Stimulated activated CD4-positive, alpha-beta T cell treated with anti-CD3 and anti-CD28 coated beads, Interleukin-15, amount 100 ng/mL, for 48 hours (primary cell): ENCODE results near the gene FOXJ1.

Experiments used
- DNase-seq, 2 donors: peaks; one replicate each; pipeline ENCODE4 v3.0.0-alpha.2; 2020; ENCODE audit warnings: low read depth in 2 of 2

Gene FOXJ1

DNA sequence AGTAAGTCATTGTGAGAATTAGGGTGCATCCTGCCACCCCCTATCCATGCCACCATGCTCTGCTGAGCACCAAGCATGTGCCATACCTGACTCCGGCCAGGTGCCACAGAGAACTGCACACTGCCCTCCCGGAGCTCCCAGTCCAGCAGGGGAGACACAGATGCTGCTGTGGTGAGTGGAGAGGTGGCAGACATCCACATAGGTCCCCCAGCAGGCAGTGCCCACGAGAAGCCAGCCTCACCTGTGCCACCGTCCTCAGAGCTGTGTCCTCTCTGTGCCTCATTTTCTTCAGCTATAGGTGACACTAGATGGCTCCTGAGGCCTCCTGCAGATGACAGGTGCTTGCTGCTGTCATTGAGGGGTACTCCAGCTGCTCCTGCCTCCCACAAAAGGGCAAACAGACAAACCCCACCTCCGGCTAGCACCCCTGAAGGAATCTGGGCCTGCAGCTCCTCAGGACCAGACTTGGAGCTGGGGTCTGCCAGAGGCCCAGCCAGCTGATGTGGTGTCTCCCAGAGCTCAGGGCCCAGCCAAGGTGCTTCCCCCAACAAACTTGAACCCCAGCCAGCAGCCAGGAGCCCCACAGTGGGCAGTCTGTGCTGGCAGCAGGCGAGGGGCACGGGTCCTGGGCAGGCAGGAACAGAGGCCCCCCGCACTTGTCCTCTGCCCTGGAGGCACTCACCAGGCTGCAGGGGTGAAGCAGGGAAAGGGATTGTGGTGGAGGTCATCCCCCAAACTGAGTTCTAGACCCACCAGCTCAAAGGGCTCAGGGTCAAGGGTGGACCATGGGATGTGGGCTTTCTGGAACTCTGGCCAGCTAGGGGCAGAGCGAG, 17.1 kb downstream of the FOXJ1 start:
- DNase-seq = no peak

DNA sequence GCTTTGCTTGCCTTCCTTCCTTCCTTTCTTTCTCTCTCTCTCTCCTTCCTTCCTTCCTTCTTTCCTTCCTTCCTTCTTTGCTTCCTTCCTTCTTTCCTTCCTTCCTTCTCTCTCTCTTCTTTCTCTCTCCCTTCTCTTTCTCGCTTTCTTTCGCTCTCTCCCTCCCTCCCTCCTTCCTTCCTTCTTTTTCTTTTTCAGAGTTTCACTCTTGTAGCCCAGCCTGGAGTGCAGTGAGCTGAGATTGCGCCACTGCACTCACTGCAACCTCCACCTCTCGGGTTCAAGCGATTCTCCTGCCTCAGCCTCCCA, 17.9 kb downstream of the FOXJ1 start:
- no peak for DNase-seq

DNA sequence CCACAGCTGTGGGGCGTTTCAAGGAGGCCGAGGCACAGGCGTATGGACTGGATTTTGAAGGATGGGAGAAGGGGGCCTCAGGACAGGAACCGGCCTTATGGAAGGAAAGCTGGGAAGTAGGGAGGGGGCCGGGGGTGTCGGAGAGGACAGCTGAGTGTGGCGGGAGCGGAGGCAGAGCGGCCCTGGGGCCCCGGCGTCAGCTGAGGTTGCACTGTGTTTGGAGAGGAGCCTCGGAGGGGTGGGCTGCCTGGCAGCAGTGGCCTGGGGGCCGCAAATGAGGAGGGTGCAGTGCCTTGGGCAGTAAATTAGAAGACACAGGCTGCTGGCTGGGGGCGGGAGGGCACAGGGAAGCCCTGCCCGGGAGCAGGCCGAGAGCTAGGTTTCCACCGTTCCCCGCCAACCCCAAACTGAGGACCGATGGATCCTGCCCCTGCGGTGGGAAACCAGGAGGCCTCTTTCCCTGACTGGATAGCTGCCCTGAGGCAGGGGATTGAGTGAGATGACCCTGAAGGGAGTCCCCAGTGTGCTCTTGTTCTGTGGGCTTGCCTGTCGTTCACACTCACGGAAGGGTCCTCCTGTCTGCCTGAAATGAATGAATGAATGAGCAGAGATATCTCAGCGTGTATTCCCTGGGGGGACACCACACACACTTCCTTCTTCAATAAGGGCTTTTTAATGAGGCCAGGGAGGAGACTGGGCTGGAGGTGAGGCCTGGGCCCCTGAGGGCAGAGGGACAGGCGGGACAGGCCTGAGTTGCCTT, 18.4 kb downstream of the FOXJ1 start:
- DNase-seq = no peak

DNA sequence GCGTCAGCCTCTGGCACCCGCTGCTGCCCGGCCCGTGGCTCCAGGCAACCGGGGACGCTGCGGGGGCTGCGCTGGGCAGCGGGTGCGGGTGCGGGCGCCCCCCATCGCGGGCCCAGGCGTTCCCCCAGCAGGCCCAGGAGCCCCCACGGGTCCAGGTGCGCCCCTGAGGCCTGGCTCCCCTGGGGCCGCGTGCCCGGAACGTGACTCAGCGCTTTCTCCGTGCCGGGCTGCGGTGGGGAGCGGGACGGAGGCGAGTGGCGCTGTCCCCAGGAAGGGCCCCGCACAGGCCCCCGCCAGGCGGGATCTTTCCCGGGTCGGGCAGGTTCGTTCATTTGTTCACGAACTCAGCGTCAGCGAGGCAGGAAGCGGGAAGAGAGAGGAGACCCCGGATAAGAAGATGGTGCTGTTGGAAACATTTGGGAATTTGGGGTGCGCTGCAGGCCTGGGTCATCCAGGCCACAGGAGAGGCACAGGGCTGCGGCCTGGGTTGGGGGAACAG, 19.1 kb downstream of the FOXJ1 start:
- no peak for DNase-seq

DNA sequence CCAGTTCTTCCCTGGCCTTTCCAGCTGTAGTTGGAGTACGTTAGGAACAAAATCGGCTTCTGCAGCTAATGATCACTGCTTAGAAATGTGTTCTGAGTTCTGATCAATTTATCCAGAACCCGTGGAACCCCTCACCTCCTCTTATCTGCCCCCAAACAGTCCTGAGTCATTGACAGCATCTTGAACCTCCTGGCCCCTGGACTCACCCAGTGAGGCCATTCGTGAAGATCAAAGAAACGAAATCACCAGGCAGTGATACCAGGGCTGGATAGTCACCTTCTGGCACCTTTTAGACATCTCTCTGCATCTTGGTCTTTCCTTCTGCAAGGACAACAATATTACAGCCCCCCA, 20.4 kb downstream of the FOXJ1 start:
- DNase-seq = no peak

DNA sequence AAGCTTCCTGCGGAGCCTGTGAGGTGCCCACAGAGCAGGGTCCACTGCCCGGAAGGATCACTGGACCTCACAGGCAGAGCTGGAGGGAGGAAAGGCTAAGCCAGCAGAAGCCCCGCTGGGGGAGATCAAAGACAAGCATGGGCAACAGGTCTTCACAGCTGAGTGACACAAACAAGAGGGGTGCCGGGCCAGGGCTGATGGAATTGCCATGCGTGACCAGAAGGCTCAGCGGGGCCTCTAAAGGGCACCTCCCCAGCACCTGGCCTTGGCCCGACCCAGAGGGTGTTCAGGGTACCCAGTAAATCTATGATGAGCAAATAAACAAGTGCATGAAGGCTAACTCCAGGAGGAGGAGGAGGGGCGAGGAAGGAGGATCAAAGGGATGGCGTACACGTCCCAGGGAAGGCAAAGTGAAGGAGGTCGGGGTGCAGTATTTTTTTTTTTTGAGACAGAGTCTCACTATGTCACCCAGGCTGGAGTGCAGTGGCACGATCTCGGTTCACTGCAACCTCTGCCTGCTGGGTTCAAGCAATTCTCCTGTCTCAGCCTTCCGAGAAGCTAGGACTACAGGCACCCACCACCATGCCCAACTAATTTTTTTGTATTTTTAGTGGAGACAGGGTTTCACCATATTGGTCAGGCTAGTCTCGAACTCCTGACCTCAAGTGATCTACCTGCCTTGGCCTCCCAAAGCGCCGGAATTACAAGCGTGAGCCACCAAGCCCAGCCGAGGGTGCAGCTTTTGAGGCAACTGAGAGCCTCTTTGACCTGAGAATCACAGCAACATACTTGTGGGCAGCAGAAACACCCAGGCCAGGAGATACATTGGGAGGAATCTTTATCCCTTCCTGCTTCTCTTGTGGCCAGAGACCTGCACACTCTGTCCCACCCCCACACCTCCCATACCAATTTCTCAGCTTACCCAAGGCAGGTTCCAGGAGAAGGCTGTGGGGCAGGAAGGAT, 21.4 kb downstream of the FOXJ1 start:
- no peak for DNase-seq

DNA sequence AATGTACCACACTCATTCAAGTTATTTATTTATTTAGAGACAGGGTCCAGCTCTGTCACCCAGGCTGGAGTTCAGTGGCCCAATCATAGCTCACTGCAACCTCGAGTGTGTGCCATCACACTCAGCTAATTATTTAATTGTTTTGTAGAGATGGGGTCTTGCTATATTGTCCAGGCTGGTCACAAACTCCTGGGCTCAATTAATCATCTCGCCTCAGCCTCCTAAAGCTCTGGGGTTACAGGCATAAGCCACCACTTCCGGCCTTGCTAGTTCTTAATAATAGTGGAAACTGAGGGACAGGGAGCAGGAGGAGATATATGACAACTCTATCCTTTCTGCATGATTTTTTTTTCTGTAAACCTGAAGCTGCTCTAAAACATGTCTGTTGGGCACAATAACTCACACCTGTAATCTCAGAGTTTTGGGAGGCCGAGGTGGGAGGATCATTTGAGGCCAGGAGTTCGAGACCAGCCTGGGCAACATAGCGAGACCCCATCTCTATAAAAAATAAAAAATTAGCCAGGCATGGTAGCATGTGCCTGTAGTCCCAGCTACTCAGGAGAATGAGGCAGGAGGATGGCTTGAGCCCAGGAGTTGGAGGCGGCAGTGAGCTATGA, 25.8 kb downstream of the FOXJ1 start:
- no peak for DNase-seq

DNA sequence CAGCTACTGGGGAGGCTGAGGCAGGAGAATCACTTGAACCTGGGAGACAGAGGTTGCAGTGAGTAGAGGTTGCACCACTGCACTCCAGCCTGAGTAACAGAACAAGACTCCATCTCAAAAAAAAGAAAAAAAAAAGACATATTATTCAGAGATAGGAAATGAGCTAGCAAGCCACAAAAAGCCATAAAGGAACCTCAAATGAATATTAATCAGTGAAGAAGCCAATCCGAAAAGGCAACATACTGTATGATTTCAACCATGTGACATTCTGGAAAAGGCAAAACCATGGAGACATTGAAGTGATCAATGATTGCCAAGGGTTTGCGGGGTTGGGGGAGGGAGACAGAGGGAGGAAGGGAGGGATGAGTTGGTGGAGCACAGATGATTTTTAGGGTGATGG, 29.1 kb downstream of the FOXJ1 start:
- no peak for DNase-seq

DNA sequence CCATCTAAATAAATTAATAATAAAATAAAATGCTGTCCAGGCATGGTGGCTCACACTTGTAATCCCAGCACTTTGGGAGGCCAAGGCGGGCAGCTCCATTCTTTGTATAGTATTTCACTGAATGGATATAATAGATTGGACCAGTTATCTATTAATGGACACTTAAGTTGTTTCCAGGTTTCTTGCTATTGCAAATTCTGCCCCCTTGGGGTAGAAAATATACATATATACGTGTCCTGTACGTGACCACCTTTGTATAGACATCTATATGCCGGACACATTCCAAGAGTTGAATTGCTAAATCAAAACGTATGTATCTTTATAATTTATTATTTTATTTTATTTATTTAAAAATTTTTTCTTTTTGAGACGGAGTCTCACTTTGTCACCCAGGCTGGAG, 33.5 kb downstream of the FOXJ1 start:
- no peak for DNase-seq

DNA sequence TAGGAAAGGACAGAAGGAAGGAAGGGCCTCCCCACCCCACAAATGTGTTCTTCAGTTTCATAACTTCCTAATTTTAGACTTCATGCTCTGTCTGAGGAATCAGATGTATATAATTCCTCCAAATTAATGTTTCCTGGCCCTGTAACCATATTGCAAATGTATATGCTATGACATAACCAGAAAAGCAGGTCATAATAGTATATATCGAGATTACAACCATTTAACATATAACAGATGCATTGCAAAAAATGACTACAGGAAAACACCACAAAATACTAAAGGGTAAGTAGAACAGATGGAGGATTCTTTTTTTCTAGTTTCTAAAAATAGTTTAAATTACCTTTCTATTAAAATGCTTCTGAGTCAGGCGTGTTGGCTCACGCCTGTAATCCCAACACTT, 34.3 kb downstream of the FOXJ1 start:
- no peak for DNase-seq

DNA sequence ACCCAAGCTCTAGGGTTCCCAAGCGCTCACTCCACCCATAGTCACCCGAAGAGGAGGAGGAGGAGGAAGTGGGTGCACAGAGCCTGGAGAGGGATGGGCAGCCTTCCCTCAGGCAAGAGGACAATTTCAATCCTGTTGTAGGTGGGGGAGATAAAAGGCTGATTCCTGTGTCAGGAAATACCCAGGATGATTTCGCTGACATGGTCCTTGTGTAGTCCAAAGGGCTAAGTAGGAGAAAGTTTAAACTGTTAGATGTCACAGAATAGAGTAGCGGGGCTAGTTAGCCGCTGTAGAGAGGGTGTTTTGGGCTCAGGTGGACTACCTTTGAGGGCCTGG, 36.2 kb downstream of the FOXJ1 start:
- no peak for DNase-seq

DNA sequence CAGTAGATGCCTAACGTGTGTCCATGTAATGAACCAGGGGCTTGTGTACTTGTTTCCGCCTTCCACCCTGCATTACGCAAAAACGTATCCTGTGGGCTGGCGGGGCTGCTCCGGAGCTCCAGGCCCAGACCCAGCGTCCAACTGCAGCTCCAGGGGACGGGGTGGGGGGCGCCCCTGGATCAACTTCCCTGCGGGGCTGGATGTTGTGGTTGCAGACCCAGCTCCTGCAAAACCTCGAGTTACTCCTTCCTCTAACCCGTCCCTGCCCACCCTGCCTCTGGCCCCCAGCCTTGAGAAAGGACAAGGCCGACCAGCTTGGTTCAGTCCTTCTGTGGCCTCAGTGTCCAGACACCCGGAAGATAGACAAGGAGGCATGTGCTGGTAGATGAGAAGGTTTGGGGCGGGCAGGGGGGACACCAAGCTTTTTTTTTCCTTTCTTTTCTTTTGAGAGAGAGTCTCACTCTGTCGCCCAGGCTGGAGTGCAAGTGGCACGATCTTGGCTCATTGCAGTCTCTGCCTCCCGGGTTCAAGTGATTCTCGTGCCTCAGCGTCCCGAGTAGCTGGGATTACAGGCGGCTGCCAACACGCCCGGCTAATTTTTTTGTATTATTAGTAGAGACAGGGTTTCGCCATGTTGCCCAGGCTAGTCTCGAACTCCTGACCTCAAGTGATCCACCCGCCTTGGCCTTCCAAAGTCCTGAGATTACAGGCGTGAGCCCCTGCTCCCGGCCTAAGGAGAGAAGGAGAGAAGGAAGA, 36.7 kb downstream of the FOXJ1 start:
- DNase-seq = no peak

DNA sequence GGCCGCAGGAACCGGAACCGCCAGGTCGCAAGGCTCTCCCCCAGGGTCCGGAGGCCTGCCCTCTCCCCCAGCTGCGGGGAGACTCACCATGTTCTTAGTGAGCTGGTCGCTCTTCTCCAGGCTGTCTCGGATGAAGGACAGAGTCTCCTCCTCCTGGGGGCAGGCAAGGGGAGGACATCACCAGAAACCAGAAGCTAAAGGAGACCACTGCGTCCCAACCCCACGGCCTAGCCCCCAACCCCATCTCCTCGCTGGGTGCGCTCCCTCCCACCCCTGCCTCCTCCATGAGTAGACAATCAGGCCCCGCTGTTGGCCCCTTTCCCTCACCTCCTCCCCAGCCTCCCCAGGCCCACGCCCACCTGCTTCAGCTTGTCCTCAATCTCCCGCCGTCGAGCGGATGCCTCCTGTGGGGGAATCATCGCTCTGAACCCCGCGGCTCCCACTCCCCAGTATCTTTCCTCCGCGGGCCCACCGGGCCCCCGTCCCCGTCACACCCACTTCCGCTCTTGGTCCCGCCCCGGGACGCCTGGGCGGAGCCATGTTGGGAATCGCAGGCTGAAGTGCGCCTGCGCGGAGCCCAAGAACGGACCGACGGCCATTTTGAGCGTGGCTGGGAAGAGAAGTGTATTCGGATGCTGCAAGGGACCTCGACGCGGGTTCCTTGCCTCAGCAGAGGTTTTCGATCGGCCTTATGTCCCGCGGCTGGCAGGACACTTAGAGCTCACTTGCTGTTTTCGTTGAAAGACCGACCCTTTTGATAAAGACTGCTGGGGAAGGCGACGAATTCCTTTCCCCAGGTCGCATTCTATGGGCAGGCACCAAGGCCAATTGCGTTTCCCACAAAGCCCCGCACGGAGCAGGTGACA, 37.5 kb downstream of the FOXJ1 start, which contains the start of gene EXOC7:
Gene EXOC7 (minus strand): TSS at position 514 of the 866 bp plus-strand sequence. CDS start 95 bp downstream, at position 419.
- peak; percentile 83 to 90 for DNase-seq

DNA sequence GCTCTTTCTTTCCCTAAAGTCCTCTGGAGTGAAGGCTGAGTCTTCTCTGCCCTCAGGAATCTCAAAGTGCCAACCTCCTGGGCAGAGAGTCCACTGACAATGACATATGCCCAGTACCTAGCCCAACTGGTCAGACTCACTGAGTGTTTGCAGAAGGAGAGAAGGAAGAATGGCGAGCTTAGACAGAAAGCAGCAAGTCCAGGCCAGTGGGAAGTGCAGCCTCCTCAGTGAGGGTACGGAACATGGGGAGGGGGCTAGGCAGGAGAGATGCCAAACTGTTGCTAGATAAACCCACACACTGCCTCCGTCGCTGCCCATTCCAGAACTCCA, 38.1 kb downstream of the FOXJ1 start:
- DNase-seq = no peak

DNA sequence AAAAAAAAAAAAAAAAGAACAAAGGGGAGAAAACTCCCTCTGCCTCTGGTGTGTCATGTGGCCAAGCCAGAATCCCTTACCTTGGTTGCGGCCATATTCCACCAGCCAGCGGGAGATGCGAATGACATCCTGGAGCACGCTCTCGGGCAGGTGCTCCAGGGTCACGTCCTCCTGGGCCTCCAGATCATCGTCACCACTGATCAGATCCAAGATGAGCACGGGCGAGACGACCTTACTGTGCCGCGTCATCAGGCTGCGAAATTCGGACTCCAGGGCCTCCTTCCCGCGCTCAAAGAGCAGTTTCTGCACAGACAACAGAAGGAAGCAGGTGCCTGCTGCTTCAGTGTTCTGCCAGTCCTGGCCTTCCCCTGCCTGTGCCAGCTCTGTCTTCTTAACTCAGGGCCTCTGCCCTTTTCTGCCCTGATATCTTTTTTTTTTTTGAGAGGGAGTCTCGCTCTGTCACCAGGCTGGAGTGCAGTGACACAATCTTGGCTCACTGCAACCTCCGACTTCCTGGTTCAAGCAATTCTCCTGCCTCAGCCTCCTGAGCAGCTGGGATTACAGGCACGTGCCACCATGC, 43.2 kb downstream of the FOXJ1 start:
- no peak for DNase-seq

DNA sequence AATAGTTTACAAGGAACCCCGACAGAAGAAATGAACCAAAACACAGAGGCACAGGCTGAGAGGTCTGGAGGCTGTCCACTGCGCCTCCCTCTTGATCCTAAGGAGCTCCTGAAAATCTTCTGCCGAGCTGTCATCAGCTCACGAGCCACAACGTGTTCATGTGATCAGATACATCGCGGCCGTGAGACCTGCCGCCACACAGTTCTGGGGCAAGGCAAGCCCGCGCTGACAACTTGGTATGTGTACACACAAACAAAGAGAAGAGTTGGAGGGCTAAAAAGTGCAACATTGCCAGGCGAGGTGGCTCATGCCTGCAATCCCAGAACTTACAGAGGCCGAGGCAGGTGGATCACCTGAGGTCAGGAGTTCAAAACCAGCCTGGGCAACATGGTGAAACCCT, 45.1 kb downstream of the FOXJ1 start:
- no peak for DNase-seq

DNA sequence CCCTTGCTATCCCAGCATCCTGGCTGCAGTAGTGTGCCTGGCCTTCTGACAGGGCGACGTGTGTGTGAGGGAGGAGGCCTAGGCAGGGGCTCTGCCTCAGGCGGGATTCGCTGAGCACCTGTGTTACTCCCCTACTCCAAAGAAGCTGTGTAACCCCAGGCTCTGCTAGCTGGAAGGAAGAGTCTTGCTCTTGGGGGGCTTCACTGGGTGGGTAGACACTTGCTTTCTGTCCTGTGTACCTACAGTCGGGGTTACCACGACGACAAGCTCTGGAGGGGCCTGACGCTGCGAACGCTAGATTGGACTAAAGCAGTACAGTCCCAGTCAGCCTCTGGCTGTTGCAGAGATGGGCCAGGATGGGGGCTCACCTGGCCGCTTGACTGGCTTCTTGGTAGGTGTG, 47.0 kb downstream of the FOXJ1 start:
- DNase-seq = no peak

DNA sequence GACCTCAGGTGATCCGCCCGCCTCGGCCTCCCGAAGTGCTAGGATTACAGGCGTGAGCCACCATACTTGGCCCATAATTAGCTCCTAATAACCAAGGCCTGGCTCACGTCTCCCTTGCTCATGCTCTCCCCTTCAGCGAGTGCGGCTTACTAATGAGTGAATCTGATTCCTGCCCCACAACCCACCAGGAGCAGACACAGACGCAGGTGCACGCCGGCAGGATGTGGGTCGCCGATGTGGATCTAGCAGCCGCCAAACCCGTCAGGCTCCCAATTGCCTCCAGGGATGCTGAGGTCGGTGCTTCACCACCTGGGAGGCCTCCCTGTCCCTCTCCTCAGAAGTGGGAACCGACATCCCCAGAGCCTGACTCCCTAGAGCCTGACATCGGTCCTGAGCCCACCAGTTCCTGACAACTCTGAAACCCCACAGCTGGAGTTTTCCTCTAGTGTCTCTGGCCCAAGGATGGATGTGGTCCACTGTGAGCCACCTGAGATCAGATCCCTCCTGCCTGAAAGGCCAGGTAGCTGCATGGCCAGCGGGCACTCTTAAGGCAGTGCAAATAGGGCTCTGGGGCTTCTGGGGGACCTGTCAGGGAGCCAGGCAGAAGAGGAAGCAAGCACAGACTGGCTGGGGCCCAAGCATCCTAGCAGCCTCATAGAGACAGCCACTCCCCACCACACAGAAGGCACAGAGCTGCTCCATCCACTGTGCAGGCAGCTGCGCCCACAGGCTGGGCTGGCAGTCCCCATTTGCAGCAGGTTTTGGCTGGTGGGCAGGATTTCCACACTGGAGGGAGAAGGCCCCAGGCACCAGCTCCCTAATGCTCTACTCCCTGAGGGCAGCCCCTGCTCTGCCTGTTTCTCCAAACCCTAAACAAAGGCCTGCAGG, 48.3 kb downstream of the FOXJ1 start:
- no peak for DNase-seq
